ENCODE measurements around the gene SYNDIG1.

The SYNDIG1 gene

DNA sequence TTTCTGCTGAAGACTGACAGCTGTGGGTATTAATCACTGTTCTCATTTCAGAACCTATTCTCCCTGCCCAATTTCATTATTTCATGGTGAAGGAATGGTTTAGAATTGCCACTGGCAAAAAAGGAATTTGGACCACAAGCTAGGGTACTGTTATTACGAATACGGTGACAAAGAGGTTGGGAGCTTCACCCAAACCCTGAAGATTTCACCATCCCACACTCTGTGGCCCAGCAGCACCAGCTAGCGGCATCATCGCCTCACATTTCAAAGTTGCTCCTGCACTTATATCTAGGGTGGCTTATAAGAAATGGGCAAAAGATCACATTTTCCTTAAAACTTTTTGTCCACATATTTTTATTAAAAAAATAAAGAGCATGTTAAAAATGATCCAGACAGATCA lies 236.1 kb downstream of the SYNDIG1 start:
- H3K27me3 ChIP-seq (ENCODE audit: insufficient read depth, poor library complexity, severe bottlenecking), result no peaks in the 10 kb centered on the region
- DNase-seq (ENCODE audit: low read depth in 1 of 2, low spot score in 1 of 2), result no peak
- no peak overlapping the region for H3K4me3 ChIP-seq (replicated peaks; ENCODE audit: insufficient read depth, low read length)
- no peak for TF ChIP-seq POLR2AphosphoS5 (IDR thresholded peaks at IDR 0.05; ENCODE audit: low read depth)
- TF ChIP-seq, protein P1, sequence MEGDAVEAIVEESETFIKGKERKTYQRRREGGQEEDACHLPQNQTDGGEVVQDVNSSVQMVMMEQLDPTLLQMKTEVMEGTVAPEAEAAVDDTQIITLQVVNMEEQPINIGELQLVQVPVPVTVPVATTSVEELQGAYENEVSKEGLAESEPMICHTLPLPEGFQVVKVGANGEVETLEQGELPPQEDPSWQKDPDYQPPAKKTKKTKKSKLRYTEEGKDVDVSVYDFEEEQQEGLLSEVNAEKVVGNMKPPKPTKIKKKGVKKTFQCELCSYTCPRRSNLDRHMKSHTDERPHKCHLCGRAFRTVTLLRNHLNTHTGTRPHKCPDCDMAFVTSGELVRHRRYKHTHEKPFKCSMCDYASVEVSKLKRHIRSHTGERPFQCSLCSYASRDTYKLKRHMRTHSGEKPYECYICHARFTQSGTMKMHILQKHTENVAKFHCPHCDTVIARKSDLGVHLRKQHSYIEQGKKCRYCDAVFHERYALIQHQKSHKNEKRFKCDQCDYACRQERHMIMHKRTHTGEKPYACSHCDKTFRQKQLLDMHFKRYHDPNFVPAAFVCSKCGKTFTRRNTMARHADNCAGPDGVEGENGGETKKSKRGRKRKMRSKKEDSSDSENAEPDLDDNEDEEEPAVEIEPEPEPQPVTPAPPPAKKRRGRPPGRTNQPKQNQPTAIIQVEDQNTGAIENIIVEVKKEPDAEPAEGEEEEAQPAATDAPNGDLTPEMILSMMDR (IDR thresholded peaks at IDR 0.05; ENCODE audit: insufficient read depth, low read length), result no peak
- H3K27ac ChIP-seq (replicated peaks), result no peak overlapping the region

DNA sequence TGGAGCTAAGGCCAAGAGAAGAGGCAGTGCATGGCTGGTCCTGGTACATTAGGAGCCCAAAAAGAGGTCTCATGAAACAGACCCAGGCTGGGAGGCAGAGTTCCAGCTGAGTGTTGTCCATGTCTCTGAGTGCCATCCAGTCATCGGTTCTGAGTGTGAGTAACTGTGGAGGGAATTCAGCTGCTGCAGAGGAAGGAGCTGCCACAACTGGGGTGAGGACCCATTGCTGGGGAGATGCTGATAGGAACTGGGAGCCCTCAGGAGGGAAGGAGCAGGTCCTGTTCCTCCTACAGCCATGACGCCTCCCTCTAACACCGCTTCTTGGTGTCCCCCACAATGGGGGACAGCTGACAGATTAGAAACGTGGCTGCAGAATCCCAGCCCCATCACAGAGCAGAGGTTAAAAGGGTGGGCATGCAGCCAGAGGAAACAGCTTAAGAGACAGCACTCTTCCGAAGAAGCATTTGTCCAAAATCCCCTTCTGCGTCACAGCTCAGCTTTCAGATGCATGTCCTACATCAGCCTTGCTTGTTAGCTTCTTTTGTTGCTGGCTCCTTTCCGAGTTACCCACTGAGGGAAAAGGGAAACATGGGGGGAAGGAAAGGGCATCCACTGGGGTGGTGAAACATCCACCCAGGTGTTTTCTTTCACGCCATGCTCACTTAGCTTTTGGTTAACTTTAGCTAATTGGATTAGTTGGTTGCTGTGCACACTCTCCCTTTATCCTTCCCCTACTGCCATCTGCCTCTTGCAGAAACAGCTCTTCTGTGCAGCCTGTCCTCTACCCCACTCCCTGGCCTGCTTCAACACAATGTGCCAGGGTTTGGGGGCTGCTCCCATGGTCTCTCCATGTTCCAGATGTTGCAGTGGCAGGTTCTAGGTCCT lies 239.2 kb downstream of the SYNDIG1 start:
- DNase-seq (ENCODE audit: low read depth in 1 of 2, low spot score in 1 of 2), result no peak

More for the DNA sequence above, 239.2 kb downstream of the SYNDIG1 start:
- Histone ChIP-seq H3K27ac (replicated peaks) (no peak overlapping the region), H3K27me3 (ENCODE audit: insufficient read depth, poor library complexity, severe bottlenecking) (no peaks in the 10 kb centered on the region), H3K4me3 (replicated peaks; ENCODE audit: insufficient read depth, low read length) (no peak overlapping the region)
- TF ChIP-seq GABPA (IDR thresholded peaks at IDR 0.05; ENCODE audit: low read depth), result no peak
- TF ChIP-seq POLR2AphosphoS5 (IDR thresholded peaks at IDR 0.05; ENCODE audit: low read depth), result no peak
- TF ChIP-seq, protein P2, sequence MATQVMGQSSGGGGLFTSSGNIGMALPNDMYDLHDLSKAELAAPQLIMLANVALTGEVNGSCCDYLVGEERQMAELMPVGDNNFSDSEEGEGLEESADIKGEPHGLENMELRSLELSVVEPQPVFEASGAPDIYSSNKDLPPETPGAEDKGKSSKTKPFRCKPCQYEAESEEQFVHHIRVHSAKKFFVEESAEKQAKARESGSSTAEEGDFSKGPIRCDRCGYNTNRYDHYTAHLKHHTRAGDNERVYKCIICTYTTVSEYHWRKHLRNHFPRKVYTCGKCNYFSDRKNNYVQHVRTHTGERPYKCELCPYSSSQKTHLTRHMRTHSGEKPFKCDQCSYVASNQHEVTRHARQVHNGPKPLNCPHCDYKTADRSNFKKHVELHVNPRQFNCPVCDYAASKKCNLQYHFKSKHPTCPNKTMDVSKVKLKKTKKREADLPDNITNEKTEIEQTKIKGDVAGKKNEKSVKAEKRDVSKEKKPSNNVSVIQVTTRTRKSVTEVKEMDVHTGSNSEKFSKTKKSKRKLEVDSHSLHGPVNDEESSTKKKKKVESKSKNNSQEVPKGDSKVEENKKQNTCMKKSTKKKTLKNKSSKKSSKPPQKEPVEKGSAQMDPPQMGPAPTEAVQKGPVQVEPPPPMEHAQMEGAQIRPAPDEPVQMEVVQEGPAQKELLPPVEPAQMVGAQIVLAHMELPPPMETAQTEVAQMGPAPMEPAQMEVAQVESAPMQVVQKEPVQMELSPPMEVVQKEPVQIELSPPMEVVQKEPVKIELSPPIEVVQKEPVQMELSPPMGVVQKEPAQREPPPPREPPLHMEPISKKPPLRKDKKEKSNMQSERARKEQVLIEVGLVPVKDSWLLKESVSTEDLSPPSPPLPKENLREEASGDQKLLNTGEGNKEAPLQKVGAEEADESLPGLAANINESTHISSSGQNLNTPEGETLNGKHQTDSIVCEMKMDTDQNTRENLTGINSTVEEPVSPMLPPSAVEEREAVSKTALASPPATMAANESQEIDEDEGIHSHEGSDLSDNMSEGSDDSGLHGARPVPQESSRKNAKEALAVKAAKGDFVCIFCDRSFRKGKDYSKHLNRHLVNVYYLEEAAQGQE (IDR thresholded peaks at IDR 0.05; ENCODE audit: insufficient replicate concordance, low read depth), result no peak
- TF ChIP-seq, protein P1 (IDR thresholded peaks at IDR 0.05; ENCODE audit: insufficient read depth, low read length), result no peak
- no peak for TF ChIP-seq SPI1 (IDR thresholded peaks at IDR 0.05; ENCODE audit: borderline replicate concordance, low read depth)
